NCI-H748 (cell line): ENCODE data around the gene SSR1.
"Not testable (repeated sequence)": the region's sequence is repeated elsewhere in the genome, so short reads cannot be mapped to it uniquely, and the experiment has no call there.

Source experiments
- DNase-seq: peaks from one replicate; lab custom pipeline; 2025; ENCODE audit not compliant: unreplicated experiment; lab: John Stamatoyannopoulos, UW

SSR1 gene

DNA sequence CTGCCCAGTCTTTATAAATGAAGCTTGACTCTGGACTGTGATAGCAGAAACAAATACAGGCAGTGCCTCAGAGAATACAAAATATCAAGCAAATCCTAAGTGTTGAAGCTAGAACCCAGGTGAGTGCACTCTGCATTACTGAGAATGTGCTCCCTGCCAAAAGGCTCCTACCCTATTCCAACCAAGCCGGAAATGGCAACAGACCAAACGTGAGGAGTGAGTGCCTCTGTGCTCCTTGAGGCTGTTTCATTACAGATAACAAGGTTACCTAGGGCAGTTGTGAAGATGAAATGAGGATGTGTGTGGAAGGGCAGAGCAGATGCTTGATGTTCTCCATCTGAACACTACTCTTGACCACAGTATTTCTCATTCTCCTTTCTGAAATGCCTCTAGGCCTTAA lies 29.3 kb downstream of the SSR1 start:
- DNase-seq, result no peak

DNA sequence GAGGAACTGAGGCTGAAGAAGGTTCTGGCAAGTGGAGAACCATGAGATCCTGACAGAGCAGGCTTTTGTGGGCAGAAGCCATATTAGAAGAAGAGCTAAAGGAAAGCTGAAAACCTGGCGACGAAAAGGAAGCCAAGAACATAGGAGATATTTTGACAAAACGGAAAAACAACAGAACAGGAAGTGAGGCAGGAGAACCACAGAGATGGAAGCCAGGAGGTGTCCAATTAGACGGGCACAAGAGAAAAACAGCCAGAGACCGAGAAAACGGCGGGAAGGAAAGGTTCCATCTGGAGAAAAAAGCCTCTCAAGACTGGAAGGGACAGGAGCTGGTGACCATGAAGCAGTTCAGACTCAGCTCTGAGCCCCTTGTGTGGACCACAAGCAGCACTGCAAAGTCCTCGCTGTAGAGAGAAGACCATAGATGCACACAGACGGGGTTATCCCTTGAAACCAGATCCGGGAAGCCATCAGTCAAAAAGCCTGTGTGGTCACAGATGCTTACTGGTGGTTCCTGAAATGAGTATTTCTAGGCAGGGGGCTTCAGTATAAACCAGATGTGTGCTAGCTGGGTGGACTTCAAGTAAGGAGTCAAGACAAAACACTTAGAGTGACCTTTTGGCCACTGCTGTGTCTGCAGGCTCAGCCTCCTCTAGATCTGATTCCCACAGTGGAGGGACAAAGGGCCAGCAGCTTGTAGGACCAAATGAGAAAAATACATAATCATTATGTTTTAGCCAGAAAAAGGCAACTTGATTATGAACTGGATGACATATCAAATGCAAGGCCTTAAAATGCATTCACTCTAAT lies 30.7 kb downstream of the SSR1 start:
- DNase-seq, result no peak

GRCh38 chr6:7276199-7276524 lies 36.8 kb downstream of the SSR1 start:
- no peak for DNase-seq

GRCh38 chr6:7274525-7274924 lies 38.5 kb downstream of the SSR1 start:
- not testable (repeated sequence) for DNase-seq

DNA sequence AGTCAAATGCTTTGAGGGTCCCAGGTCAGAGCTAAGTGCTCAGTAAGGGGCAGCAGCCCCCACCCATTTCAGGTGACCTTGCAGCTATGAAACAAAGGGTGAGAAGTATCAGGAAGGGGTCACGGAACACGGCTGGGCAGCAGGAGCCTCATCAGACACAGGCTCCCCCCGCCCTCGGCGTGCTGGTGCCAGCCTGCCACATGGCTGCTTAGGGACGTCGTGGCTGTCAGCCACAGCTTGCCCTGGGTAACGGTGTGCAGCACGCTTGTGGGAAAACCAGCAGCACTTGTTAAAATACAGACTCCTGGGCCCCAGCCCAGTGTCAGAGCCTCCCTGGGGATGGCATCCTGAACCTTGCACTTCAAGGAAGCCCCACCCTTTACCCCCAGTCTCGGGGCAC lies 39.3 kb downstream of the SSR1 start:
- DNase-seq, result no peak

GRCh38 chr6:7271205-7271534 lies 41.8 kb downstream of the SSR1 start:
- DNase-seq, result no peak

- no peak for DNase-seq
Measured at GRCh38 chr6:7270320-7271204, 42.4 kb downstream of the SSR1 start.

- no peak for DNase-seq
Measured at GRCh38 chr6:7269816-7270215, 43.2 kb downstream of the SSR1 start.

- no peak for DNase-seq
Measured at GRCh38 chr6:7268816-7269555, 44.0 kb downstream of the SSR1 start.

DNA sequence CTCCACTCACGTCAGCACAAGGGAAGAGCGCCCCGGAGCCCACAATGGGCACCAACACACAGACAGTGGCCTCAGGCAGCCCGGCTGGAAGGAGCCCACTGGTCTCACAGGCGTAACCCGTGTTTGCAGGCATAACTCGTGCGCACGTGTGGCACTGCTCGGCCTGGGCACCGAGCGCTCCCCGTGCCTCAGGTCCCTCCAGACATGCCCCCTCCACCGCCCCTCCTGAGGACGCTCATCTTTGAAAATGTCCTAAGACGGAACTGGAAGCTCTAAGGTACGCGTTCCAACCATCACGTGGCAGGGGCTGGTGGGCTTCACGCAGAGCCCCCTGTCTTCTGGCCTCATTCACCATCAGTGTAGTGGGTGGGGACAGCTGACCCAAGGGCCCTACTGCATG lies 44.6 kb downstream of the SSR1 start:
- no peak for DNase-seq

DNA sequence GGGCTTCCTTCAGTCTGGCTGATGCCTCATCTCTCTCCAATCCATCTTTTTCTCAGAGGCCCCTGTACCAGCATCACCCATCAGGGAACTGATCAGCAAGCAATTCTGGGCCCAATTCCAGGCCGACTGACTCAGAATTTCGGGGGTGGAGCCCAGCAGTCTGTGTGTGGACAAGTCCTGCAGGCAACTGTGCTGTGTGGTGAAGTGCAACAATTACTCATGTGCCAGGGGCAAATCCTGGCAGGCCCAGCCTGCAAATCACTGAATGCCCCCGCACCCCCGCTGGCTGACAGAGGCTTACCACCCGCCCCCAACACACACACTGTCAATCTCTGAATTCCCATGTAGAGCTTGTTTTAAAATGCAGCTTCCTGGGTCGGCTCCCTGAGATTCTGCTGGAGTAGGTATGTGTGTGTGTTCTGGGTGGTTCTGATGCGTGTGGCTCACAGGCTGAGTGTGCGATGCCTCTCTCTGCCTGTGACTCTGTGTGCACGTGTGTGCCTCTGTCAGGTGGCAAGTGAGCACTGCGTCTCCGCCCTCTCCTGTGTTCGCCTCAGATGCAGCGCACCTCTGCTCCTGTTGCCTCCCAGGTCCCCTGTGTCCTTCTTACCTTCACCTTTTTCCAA lies 45.4 kb downstream of the SSR1 start:
- DNase-seq, result no peak

DNA sequence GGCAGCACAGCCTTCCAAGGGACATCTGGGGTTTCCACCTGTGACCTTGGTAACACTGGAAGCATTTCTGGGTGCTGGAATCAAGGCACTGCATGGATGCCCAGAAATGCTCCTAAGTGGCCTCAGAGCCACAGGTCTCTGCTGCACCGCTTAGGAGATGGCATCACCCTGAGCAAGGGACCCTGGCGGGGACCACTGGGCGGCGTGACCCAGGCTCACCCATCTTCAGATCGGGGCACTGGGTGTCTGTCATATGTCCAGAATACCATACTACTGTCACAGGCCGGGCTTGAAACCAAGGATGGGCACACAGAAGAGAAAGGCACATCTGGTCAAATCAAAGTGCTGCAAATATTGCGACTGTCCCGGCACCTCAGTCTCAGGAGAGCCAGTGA lies 45.9 kb downstream of the SSR1 start:
- no peak for DNase-seq

DNA sequence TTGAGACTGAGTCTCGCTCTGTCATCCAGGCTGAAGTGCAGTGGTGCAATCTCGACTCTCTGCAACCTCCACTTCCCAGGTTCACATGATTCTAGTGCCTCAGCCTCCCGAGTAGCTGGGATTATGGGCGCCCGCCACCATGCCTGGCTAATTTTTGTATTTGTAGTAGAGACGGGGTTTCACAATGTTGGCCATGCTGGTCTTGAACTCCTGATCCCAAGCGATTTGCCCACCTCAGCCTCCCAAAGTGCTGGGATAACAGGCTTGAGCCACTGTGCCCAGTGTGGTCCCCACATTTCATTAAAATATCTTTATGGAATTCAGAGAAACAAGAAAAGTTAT lies 47.6 kb downstream of the SSR1 start:
- not testable (repeated sequence) for DNase-seq

DNA sequence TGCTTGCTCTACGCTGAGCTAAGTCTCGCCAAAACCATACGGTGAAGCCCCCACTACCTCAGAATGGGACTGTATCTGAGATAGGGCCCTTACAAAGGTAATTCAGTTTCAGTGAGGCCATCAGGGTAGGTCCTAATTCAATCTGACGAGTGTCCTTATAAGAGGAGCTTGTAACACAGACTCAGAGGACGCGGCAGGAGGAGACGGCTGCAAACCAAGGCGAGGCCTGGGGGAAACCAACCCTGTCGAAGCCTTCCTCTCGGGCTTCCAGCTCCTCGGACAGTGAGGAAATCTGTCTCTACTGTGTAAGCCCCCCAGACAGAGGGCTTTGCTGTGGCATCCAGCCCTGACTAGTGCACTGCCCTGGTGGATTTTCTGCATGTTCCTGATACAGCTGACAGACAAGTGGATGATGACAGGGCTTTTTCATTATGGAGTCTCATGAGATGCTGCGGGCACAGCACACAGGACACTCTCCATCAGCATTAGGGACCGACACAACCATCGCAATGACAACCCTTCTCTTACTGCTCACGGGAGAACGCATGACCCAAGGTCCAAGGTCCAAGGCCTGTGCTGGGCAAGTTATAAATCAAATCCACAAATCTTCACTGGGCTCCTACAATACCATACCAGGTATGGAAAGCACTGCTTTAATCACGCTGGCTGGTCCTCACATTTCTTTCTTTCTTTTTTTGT lies 48.2 kb downstream of the SSR1 start:
- no peak for DNase-seq

DNA sequence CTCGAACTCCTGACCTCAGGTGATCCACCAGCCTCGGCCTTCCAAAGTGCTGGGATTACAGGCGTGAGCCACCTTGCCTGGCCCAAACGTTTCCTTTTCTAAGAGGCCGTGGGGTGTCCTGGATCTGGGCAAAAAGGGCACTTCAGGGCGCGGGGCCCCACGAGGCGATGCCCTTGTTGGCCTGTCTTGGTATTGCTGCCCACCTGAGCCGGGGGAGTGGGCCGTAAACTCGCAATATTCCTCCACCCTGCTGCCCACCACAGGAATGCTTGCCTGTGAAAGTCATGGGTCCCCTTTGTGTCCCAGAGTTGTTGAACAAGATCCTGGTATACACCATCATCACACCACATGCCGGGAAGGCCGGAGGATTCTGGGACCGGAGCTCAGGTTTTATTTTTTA lies 49.0 kb downstream of the SSR1 start:
- DNase-seq, result no peak

GRCh38 chr6:7263519-7263805 lies 49.5 kb downstream of the SSR1 start:
- not testable (repeated sequence) for DNase-seq

DNA sequence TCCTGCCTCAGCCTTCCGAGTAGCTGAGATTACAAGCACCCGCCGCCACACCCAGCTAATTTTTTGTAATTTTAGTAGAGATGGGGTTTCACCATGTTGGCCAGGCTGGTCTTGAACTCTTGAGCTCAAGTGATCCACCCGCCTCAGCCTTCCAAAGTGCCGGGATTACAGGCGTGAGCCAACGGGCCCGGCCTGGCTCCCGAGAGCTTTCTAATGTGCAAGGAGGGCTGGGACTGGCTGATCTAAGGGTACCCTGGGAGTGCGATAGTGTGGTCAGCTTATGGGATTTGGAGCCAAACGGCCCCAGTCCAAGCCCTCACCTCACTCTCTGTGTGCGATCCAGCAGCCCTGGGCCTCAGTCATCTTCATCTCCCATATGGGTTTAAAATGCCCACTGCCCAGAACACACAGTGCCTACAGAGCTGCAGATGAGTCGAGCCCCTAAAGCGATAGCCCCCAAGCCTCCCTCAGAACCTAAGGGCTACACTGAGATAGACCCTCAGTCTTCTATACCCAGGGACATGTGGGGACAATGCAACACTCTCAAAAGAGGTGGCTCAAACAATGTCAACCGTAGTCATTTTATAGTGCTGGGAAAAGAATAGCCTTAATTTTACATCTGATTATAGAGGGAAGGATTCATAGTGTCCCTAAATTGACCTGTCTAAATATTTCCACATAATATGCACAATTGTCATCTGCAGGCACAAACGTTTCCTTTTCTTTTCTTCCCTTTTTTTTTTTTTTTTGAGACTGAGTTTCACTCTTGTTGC lies 50.1 kb downstream of the SSR1 start:
- no peak for DNase-seq

- DNase-seq, result peak; percentile 91
Measured at GRCh38 chr6:7261852-7262461, 51.0 kb downstream of the SSR1 start.

- peak; percentile 93 for DNase-seq
Measured at GRCh38 chr6:7261032-7261841, 51.8 kb downstream of the SSR1 start.
